H1 (cell line): ENCODE data around the gene PLCB4.

Experiments used
- NANOG ChIP-seq: IDR thresholded peaks from 2 replicates; pipeline ENCODE4 v1.6.1; 2011; ENCODE audit warnings: low read length, low read depth, mild to moderate bottlenecking, inconsistent platforms; ENCODE audit not compliant: insufficient read depth, poor library complexity, severe bottlenecking
- POLR2AphosphoS5 ChIP-seq: IDR thresholded peaks from 2 replicates; pipeline ENCODE4 v1.6.1; 2011; ENCODE audit warnings: low read depth, low read length
- SP1 ChIP-seq: IDR thresholded peaks from 2 replicates; pipeline ENCODE4 v1.6.1; 2011; ENCODE audit warnings: low read depth, low read length
- TF ChIP-seq, protein P1 (sequence below): IDR thresholded peaks from 2 replicates; pipeline ENCODE4 v1.6.1; 2011; ENCODE audit warnings: low read depth, mild to moderate bottlenecking, low read length; ENCODE audit not compliant: insufficient read depth
- TF ChIP-seq, protein P2 (sequence below), 3 experiments: IDR thresholded peaks; 1 replicate in 2 of 3; 2 replicates in 1 of 3; pipeline versions ENCODE4 v1.5.1 to v1.6.1; 2011; ENCODE audit warnings: low read length in 3 of 3, mild to moderate bottlenecking in 3 of 3, inconsistent platforms in 2 of 3, low read depth in 1 of 3, moderate library complexity in 1 of 3; ENCODE audit not compliant: insufficient read depth in 1 of 3; ENCODE audit errors: control extremely low read depth in 1 of 3

- TF ChIP-seq, protein P1, sequence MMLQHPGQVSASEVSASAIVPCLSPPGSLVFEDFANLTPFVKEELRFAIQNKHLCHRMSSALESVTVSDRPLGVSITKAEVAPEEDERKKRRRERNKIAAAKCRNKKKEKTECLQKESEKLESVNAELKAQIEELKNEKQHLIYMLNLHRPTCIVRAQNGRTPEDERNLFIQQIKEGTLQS, result no peak
- no peak for TF ChIP-seq SP1
- TF ChIP-seq, protein P2, sequence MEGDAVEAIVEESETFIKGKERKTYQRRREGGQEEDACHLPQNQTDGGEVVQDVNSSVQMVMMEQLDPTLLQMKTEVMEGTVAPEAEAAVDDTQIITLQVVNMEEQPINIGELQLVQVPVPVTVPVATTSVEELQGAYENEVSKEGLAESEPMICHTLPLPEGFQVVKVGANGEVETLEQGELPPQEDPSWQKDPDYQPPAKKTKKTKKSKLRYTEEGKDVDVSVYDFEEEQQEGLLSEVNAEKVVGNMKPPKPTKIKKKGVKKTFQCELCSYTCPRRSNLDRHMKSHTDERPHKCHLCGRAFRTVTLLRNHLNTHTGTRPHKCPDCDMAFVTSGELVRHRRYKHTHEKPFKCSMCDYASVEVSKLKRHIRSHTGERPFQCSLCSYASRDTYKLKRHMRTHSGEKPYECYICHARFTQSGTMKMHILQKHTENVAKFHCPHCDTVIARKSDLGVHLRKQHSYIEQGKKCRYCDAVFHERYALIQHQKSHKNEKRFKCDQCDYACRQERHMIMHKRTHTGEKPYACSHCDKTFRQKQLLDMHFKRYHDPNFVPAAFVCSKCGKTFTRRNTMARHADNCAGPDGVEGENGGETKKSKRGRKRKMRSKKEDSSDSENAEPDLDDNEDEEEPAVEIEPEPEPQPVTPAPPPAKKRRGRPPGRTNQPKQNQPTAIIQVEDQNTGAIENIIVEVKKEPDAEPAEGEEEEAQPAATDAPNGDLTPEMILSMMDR (IDR thresholded peaks at IDR 0.05; ENCODE audit: control extremely low read depth in 1 of 3, insufficient read depth in 1 of 3, low read depth in 1 of 3, low read length in 3 of 3), result peak in 2 of 3 experiments; percentile 53 to 62; a peak in 3 of 4 replicates
- TF ChIP-seq POLR2AphosphoS5, result no peak
- TF ChIP-seq NANOG, result no peak
Observed at GRCh38 chr20:9458138-9458796, 389.4 kb downstream of the PLCB4 start.
